GM21529 (cell line): ENCODE results near the gene RTN4RL1.

Experiments
- ATAC-seq: cut with Tn5 transposase; IDR thresholded peaks from one replicate; pipeline ENCODE4 v1.9.1; 2021; ENCODE audit not compliant: unreplicated experiment

RTN4RL1 gene

GRCh38 chr17:1956134-1956533, 69.0 kb downstream of the RTN4RL1 start:
- no peak for ATAC-seq

- ATAC-seq = no peak
Observed at GRCh38 chr17:1953831-1954230, 71.3 kb downstream of the RTN4RL1 start.

- no peak for ATAC-seq
Observed at GRCh38 chr17:1951920-1952319, 73.2 kb downstream of the RTN4RL1 start.

GRCh38 chr17:1949754-1950153, 75.4 kb downstream of the RTN4RL1 start:
- ATAC-seq = no peak

GRCh38 chr17:1948517-1948825, 76.7 kb downstream of the RTN4RL1 start:
- no peak for ATAC-seq

- ATAC-seq = no peak
Observed at GRCh38 chr17:1947743-1948516, 77.2 kb downstream of the RTN4RL1 start.

- no peak for ATAC-seq
Observed at GRCh38 chr17:1947229-1947742, 77.8 kb downstream of the RTN4RL1 start.

GRCh38 chr17:1946021-1946932, 78.9 kb downstream of the RTN4RL1 start:
- no peak for ATAC-seq

- no peak for ATAC-seq
Observed at GRCh38 chr17:1945621-1946020, 79.5 kb downstream of the RTN4RL1 start.

GRCh38 chr17:1943436-1943831, 81.7 kb downstream of the RTN4RL1 start:
- ATAC-seq = no peak

GRCh38 chr17:1942666-1943435, 82.3 kb downstream of the RTN4RL1 start:
- ATAC-seq = no peak

- ATAC-seq = no peak
Observed at GRCh38 chr17:1942066-1942365, 83.1 kb downstream of the RTN4RL1 start.

GRCh38 chr17:1941272-1942065, 83.7 kb downstream of the RTN4RL1 start:
- no peak for ATAC-seq

GRCh38 chr17:1940810-1941185, 84.3 kb downstream of the RTN4RL1 start:
- ATAC-seq = no peak

GRCh38 chr17:1939981-1940809, 84.9 kb downstream of the RTN4RL1 start:
- no peak for ATAC-seq

- no peak for ATAC-seq
Observed at GRCh38 chr17:1937461-1937860, 87.7 kb downstream of the RTN4RL1 start.

- ATAC-seq = no peak
Observed at GRCh38 chr17:1936766-1937165, 88.4 kb downstream of the RTN4RL1 start.

- no peak for ATAC-seq
Observed at GRCh38 chr17:1934901-1935300, 90.2 kb downstream of the RTN4RL1 start.

- ATAC-seq = no peak
Observed at GRCh38 chr17:1933875-1934715, 91.0 kb downstream of the RTN4RL1 start.
